Liver (tissue), 9 donors: ENCODE data around the gene FZD7. TPM values are rescaled to one million over a fixed set of nuclear protein-coding genes. Genes with fewer than 3 reads are reported as not detected.

Source experiments
- DNase-seq: peaks from one replicate; pipeline ENCODE4 v3.0.0-alpha.2; 2017; ENCODE audit warnings: low spot score
- H3K27ac ChIP-seq, 2 donors: one replicate each; pipeline ENCODE4 v1.7.0; 2013; ENCODE audit warnings: inconsistent platforms in 2 of 2, low read length in 2 of 2, control low read depth in 1 of 2, low read depth in 1 of 2, mild to moderate bottlenecking in 1 of 2
- H3K27me3 ChIP-seq, 4 donors: one replicate each; pipeline versions ENCODE4 v1.6.1 to v1.7.0; 2013; ENCODE audit warnings: low read length in 3 of 4, inconsistent platforms in 1 of 4, mild to moderate bottlenecking in 1 of 4, moderate library complexity in 1 of 4; ENCODE audit not compliant: control insufficient read depth in 4 of 4, insufficient read depth in 4 of 4
- H3K36me3 ChIP-seq, 4 donors: one replicate each; pipeline versions ENCODE4 v1.6.1 to v1.7.0; 2013; ENCODE audit warnings: low read length in 3 of 4, mild to moderate bottlenecking in 3 of 4, low read depth in 1 of 4, moderate library complexity in 1 of 4; ENCODE audit not compliant: control insufficient read depth in 4 of 4, insufficient read depth in 3 of 4
- H3K4me1 ChIP-seq, 4 donors: one replicate each; pipeline versions ENCODE4 v1.6.1 to v1.7.0; 2013; ENCODE audit warnings: low read length in 3 of 4, mild to moderate bottlenecking in 3 of 4, moderate library complexity in 1 of 4; ENCODE audit not compliant: control insufficient read depth in 4 of 4, insufficient read depth in 4 of 4
- H3K4me3 ChIP-seq, 3 donors: one replicate each; pipeline versions ENCODE4 v1.6.1 to v1.7.0; 2013; ENCODE audit warnings: low read length in 3 of 3, control low read depth in 1 of 3, low read depth in 1 of 3, mild to moderate bottlenecking in 1 of 3
- H3K9ac ChIP-seq, 2 donors: one replicate each; pipeline ENCODE4 v1.7.0; 2013; ENCODE audit warnings: low read length in 2 of 2, mild to moderate bottlenecking in 2 of 2, moderate library complexity in 2 of 2, control low read depth in 1 of 2, low read depth in 1 of 2
- H3K9me3 ChIP-seq, 4 donors: one replicate each; pipeline versions ENCODE4 v1.6.1 to v1.7.0; 2013; ENCODE audit warnings: low read length in 3 of 4; ENCODE audit not compliant: control insufficient read depth in 4 of 4
- ATF3 ChIP-seq: IDR thresholded peaks from 2 replicates; pipeline ENCODE4 v1.6.1; 2016; ENCODE audit warnings: antibody characterized with exemption
- CTCF ChIP-seq: fragments of 150-350 bp; IDR thresholded peaks from 2 replicates; pipeline ENCODE4 v1.5.1; 2017; ENCODE audit warnings: improper control_type of control experiment, low read depth, low read length; ENCODE audit not compliant: missing input control
- EGR1 ChIP-seq, 2 donors: IDR thresholded peaks; 2 replicates each; pipeline ENCODE4 v1.6.1; 2016 to 2018; ENCODE audit warnings: antibody characterized with exemption in 2 of 2, low read depth in 2 of 2
- FOXA1 ChIP-seq: IDR thresholded peaks from 2 replicates; pipeline ENCODE4 v1.6.1; 2016; ENCODE audit warnings: antibody characterized with exemption
- FOXA2 ChIP-seq: IDR thresholded peaks from 2 replicates; pipeline ENCODE4 v1.6.1; 2016; ENCODE audit warnings: antibody characterized with exemption
- GABPA ChIP-seq, 2 donors: IDR thresholded peaks in 1 of 2; conservative IDR thresholded peaks in 1 of 2; 2 replicates each; pipeline ENCODE4 v1.6.1; 2016; ENCODE audit warnings: antibody characterized with exemption in 2 of 2, mild to moderate bottlenecking in 1 of 2, moderate library complexity in 1 of 2
- HNF4A ChIP-seq, 2 donors: conservative IDR thresholded peaks; 2 replicates each; pipeline ENCODE4 v1.6.1; 2016; ENCODE audit warnings: antibody characterized with exemption in 2 of 2, mild to moderate bottlenecking in 2 of 2
- HNF4G ChIP-seq: IDR thresholded peaks from 2 replicates; pipeline ENCODE4 v1.6.1; 2016; ENCODE audit warnings: antibody characterized with exemption
- JUND ChIP-seq, 2 donors: IDR thresholded peaks; 2 replicates each; pipeline ENCODE4 v1.6.1; 2016; ENCODE audit warnings: antibody characterized with exemption in 2 of 2
- NR2F2 ChIP-seq: IDR thresholded peaks from 2 replicates; pipeline ENCODE4 v1.6.1; 2016; ENCODE audit warnings: antibody characterized with exemption
- RAD21 ChIP-seq, 2 donors: IDR thresholded peaks; 2 replicates each; pipeline ENCODE4 v1.6.1; 2016; ENCODE audit warnings: antibody characterized with exemption in 2 of 2, mild to moderate bottlenecking in 2 of 2
- REST ChIP-seq: IDR thresholded peaks from 2 replicates; pipeline ENCODE4 v1.6.1; 2016; ENCODE audit warnings: antibody characterized with exemption, mild to moderate bottlenecking
- SP1 ChIP-seq: IDR thresholded peaks from 2 replicates; pipeline ENCODE4 v1.6.1; 2018; ENCODE audit warnings: antibody characterized with exemption, mild to moderate bottlenecking
- TAF1 ChIP-seq: conservative IDR thresholded peaks from 2 replicates; pipeline ENCODE4 v1.6.1; 2016; ENCODE audit warnings: antibody characterized with exemption, mild to moderate bottlenecking
- WGBS: extraction: QIAGEN DNeasy Blood & Tissue Kit; methylation state at CpG from one replicate; pipeline ENCODE4 v1.1.7; 2013; 5-methylcytosine and 5-hydroxymethylcytosine counted together
- polyA plus RNA-seq, 2 donors: library from polyadenylated mRNA; stranded (reverse) in 1 of 2; unstranded in 1 of 2; fragments of 200-250 nt in 1 of 2; fragments of >200 nt in 1 of 2; fragmentation: Nextera tagmentation in 1 of 2; extraction: Ambion mirVana in 1 of 2; gene quantifications; one replicate each; pipeline versions ENCODE4 v1.2.1 to v1.2.3, GENCODE V29; 2013 to 2015
- total RNA-seq, 2 donors: library from RNA; depleted of rRNA; stranded (reverse); fragments of >200 nt; gene quantifications; one replicate each; pipeline ENCODE4 v1.2.3, GENCODE V29; 2014
- TF ChIP-seq, protein P1 (sequence below): IDR thresholded peaks from 2 replicates; pipeline ENCODE4 v1.6.1; 2016; ENCODE audit warnings: antibody characterized with exemption
- donor health status: healthy.
- donor health status: healthy.
- donor health status: healthy.
- donor health status: healthy.
- donor health status: healthy.

FZD7 gene
- total and polyA plus RNA-seq, 4 donors = 0.21 to 1.5 (median 0.92) TPM

- DNase-seq = no peak
- H3K4me3 ChIP-seq = no peak overlapping the region
- no peak overlapping the region for H3K27ac ChIP-seq
- no peak overlapping the region for H3K9ac ChIP-seq
- peaks cover 0 to 7% (median under 1%) of the 10 kb centered on the region in 4 donors for H3K27me3 ChIP-seq
- TF ChIP-seq, protein P1, sequence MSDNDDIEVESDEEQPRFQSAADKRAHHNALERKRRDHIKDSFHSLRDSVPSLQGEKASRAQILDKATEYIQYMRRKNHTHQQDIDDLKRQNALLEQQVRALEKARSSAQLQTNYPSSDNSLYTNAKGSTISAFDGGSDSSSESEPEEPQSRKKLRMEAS = no peak
- TF ChIP-seq TAF1 = no peak
- no peak for TF ChIP-seq FOXA1
- TF ChIP-seq NR2F2 = no peak
- no peak for TF ChIP-seq SP1
- TF ChIP-seq HNF4G = no peak
- no peak for TF ChIP-seq JUND (IDR thresholded peaks at IDR 0.05)
- TF ChIP-seq RAD21 (IDR thresholded peaks at IDR 0.05) = no peak
- TF ChIP-seq EGR1 (IDR thresholded peaks at IDR 0.05; ENCODE audit: low read depth in 2 of 2) = no peak
- TF ChIP-seq GABPA (IDR thresholded peaks at IDR 0.05 in 1 of 2, conservative IDR thresholded peaks at IDR 0.05 in 1 of 2) = no peak
- no peaks in the 10 kb centered on the region for H3K4me1 ChIP-seq
- H3K36me3 ChIP-seq = no peaks in the 10 kb centered on the region
- H3K9me3 ChIP-seq = no peaks in the 10 kb centered on the region
- 77% methylated on average over 7 of the region's 7 CpGs for WGBS
These were observed 26.4 kb upstream of the FZD7 start for GRCh38 chr2:202007015-202007982.

GRCh38 chr2:202007983-202008354 lies 25.7 kb upstream of the FZD7 start:
- H3K9me3 ChIP-seq = no peaks in the 10 kb centered on the region
- no peak for DNase-seq
- H3K36me3 ChIP-seq = no peaks in the 10 kb centered on the region
- H3K4me1 ChIP-seq = no peaks in the 10 kb centered on the region
- no peak overlapping the region for H3K4me3 ChIP-seq
- peaks cover 0 to 7% (median under 1%) of the 10 kb centered on the region in 4 donors for H3K27me3 ChIP-seq
- WGBS = 73% methylated on average over 2 of the region's 2 CpGs
- H3K9ac ChIP-seq = no peak overlapping the region
- TF ChIP-seq REST (no peak), GABPA (IDR thresholded peaks at IDR 0.05 in 1 of 2, conservative IDR thresholded peaks at IDR 0.05 in 1 of 2) (no peak), ATF3 (no peak), TAF1 (no peak), JUND (IDR thresholded peaks at IDR 0.05) (no peak), FOXA1 (no peak), RAD21 (IDR thresholded peaks at IDR 0.05) (no peak), EGR1 (IDR thresholded peaks at IDR 0.05; ENCODE audit: low read depth in 2 of 2) (no peak), FOXA2 (no peak), SP1 (no peak), HNF4G (no peak), HNF4A (conservative IDR thresholded peaks at IDR 0.05) (no peak), CTCF (no peak)
- TF ChIP-seq, protein P1 = no peak
- H3K27ac ChIP-seq = no peak overlapping the region
